HEK293T (cell line): ENCODE measurements around the gene MDC1.

Experiments
- ARNT ChIP-seq: fragments of 450-650 bp; IDR thresholded peaks from 2 replicates; pipeline ENCODE4 v1.6.1; 2017; ENCODE audit warnings: mild to moderate bottlenecking
- ELF4 ChIP-seq: fragments of 450-650 bp; IDR thresholded peaks from 2 replicates; pipeline ENCODE4 v1.6.1; 2017; ENCODE audit warnings: antibody characterized with exemption
- FOXA1 ChIP-seq: fragments of 450-650 bp; IDR thresholded peaks from 2 replicates; pipeline ENCODE4 v1.6.1; 2016; ENCODE audit warnings: mild to moderate bottlenecking
- FOXK2 ChIP-seq: fragments of 450-650 bp; IDR thresholded peaks from 2 replicates; pipeline ENCODE4 v1.6.1; 2016; ENCODE audit warnings: mild to moderate bottlenecking
- FOXM1 ChIP-seq: fragments of 450-650 bp; IDR thresholded peaks from 2 replicates; pipeline ENCODE4 v1.6.1; 2017; ENCODE audit warnings: mild to moderate bottlenecking, borderline replicate concordance
- SUZ12 ChIP-seq: fragments of 450-650 bp; IDR thresholded peaks from 2 replicates; pipeline ENCODE4 v1.6.1; 2016; ENCODE audit warnings: mild to moderate bottlenecking

DNA sequence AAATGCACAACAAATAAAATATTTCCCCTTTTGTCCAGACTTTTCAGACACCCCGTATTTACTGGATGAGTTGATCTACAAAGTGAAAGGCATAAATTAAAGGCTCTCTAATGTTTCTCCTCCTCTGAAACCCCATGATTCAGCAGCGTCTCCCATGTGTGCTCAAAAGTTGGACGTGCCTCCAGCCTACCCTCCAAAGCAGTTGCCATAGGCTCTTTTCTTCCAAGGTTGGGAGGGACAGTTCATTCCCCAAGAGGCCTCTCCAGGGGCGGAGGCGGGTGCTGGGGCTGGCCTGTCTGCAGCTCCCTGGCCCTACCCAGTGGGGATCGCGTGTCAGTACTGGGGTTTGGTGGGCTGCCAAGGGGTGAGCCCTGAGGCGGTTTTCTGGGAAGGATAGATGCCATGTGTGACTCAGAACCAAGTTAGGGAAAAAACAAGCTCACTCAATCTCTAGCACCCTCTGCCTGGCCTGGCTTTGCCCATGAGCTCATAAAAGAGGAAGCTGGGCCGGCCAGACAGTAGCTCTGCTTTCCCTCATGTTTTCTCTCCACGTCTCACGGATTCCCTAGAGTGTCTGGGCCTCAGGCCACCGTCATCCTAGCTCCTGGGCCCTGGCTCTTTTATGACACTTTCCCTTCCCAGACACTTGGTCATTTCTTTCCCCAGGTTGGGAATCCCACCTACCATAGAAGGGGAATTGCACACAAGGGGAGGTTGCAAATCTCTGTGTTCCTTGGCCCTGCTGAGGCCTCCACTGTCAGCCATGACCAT, 35.3 kb upstream of the MDC1 start:
- TF ChIP-seq ARNT = no peak
- no peak for TF ChIP-seq FOXA1
- TF ChIP-seq FOXM1 = no peak
- no peak for TF ChIP-seq FOXK2
- TF ChIP-seq ELF4 = no peak
- TF ChIP-seq SUZ12 = no peak
